Measurements from ENCODE around the gene GAB1.

Gene GAB1

DNA sequence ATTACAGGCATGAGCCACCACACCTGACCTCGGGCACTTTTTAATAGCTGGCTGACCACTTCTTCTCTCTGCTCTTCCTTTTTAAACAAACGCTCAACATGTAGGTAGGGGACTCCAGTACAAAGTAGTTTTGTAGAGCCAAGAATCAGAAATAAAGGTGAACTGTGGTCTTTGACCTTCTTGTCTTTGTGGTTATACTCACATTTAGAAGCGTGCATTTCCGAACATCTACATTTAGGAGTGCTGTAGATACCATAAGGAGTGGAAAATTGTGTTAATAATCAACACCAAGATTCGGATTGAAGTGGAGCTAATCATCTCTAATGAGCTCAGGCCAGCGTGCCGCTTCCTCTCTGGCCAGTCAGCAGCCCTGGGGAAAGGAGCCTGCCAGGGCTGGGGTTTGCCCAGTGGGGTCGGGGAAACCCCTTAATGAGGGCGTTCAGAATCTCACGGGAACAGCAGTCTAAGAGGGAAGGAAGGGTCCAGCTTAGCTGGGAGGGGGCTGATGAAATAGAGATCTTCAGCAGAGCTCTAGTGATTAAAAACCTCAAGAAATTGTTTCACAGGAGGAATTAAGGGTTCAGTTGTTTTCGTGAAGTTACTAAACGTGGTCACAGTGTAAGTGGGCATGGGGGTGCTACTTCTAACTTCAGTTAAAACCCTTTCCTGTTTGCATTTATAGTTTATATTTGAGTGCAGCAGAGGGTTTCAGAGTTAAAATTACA is 81.2 kb downstream of the GAB1 start:
- DNase-seq (ENCODE audit: low read depth), result no peak

DNA sequence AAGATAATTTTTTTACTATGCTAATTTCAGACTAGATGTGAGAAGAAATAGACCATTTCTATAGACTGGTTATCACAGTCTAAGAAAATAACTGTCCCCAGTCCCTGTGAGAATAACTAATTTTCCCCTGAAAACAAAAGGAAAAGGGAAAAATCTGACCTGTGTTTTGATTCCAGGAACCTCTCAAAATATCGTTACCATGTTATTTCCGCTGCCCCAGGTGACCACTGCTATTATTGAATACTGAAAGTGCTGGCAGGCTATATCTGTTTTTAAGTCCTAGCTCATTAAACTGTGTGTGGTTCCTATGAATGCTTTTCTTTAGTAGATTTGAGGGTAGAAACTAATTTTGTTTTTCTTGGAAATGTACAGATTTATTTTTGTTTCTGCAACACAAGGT is 83.6 kb downstream of the GAB1 start:
- DNase-seq (ENCODE audit: low read depth), result no peak

DNA sequence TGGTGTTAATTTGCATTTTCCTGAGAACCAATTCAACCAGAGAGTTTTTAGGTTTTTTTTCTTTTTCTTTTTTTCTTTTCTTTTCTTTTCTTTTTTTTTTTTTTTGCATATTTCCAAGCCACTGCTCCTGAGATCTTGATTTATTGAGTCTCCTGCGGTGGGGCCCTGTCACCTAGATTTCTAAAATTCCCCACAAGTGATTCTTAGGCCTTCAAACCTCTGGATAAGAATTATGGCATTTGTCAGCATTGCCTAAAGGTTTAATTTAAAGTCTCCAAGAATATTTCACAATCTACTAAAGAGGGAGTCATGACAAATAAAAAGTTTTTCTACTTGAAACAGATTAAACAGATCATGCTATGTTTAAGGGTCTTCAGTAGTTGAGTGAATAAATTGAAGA is 84.9 kb downstream of the GAB1 start:
- no peak for DNase-seq (ENCODE audit: low read depth)

DNA sequence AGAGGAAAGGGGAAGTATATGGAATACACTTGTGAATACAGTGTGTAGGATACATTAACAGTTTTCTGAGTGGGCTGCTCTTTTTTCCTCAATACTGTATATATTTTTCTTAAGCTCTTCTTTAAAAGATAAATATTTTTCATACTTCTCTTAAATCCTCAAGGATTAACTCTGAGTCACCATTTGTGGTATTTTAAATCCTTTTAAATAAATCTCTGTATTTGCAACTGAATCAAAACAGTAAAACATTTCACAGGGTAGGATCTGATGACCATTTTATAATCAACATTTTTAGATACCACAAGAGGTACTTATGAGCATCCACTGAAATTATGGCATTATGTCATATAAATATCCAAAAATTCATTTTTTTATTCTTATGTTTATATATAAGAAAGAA is 87.6 kb downstream of the GAB1 start:
- DNase-seq (ENCODE audit: low read depth), result no peak

DNA sequence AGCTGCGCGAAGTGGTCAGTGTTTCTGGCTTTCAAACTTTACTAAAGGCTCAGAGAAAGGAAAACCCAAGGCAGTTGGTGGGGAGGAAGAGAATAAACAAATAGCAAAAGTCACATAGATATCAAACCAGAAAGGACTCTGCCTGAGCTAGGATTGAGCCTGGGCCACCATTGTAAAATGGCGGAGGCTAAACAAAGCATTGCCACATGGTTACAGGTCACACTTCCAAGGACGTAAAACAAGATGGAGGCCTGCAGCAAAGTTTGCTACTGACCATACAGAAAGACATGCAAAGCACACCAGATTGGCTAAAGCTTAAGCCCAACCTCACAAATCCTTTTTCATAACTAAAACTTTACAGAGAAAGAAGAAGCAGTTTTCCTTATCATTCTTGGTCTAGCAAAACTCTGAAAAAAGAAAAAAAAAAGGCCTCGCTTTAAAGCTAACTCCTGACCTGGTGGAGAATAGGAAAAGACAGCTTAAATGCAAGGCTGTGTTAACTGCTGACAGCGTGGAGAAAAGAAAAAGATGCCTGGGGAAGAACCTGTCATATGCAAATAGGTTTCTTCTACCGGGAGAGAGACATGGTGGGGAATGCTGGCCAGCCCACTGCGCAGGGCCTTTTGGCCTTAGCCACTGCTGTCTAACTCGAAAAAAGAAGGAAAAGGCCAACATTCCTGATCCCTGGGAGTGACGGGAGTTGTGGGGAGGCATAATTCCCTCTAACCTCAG is 95.0 kb downstream of the GAB1 start:
- no peak for DNase-seq (ENCODE audit: low read depth)

DNA sequence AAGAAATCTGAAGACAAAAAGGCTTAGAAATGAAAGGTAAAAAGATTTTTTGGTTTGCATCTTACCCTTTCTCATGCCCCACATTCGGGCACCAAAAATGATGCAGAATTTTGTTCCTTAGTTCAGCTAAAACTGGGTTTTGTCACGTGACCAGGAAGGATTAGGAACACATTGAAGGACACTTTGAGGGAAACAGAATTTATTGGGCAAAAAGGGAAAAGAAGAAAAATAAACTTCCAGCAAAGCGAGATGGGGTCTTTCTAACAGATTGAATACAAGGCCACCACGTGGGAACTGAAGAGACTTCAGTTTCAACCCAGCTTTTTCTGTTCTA is 95.5 kb downstream of the GAB1 start:
- no peak for DNase-seq (ENCODE audit: low read depth)

DNA sequence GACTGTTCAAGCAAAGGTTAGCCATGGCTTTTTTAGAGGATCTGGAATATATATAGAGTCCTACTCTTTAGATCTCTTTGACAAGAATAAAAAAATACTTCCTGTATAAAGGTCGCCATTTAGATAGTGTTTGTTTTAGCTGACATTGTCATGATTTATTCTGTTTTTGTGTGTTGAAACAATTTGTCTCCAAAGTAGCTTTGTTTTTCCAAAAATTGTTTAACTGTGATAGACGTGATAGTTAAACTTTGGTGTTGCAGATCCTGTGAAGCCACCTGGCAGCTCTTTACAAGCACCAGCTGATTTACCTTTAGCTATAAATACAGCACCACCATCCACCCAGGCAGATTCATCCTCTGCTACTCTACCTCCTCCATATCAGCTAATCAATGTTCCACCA is 96.6 kb downstream of the GAB1 start:
- no peak for DNase-seq (ENCODE audit: low read depth)

DNA sequence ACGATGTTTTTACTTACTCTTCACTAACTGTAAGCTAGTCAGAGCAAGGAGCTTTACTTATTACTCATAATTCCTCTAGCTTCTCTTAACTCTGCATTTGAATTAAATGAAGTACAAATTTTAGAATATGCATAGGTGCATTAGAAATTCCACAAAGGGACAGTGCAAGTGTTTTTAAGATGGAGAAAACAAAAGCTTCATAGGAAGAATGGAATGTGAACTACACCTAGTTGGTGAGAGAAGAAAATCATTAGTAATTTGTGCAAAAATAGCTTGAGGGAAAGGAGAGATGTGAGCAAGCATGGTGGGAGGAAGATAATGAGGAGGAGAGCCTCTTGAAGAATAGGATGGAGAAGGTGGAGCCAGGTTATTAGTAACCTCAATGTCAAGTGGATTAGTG is 99.3 kb downstream of the GAB1 start:
- no peak for DNase-seq (ENCODE audit: low read depth)

DNA sequence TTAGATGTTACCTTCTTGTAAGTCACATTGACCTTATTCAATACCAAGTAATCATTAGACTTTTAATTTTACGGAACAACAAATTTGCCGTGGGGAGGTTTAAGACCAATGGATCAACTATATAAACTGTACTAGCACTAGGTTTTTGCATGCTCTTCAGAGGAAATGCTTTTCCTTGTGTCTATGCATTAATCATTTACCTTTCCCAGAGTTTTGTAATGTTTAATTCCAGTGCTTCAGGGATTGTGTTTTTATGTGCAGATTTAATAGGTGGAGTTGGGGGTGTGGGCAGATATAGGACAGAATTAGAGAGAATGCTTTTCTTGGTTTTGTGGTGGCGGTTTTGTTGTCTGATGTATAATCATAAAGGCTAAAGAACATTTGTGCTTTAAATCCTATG is 100.8 kb downstream of the GAB1 start:
- no peak for DNase-seq (ENCODE audit: low read depth)

DNA sequence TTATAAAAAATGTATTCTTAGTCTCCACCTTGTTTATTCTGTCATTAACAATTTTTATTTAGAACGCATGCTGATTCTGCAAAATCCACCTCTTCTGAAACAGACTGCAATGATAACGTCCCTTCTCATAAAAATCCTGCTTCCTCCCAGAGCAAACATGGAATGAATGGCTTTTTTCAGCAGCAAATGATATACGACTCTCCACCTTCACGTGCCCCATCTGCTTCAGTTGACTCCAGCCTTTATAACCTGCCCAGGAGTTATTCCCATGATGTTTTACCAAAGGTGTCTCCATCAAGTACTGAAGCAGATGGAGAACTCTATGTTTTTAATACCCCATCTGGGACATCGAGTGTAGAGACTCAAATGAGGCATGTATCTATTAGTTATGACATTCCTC is 101.3 kb downstream of the GAB1 start:
- DNase-seq (ENCODE audit: low read depth), result no peak

DNA sequence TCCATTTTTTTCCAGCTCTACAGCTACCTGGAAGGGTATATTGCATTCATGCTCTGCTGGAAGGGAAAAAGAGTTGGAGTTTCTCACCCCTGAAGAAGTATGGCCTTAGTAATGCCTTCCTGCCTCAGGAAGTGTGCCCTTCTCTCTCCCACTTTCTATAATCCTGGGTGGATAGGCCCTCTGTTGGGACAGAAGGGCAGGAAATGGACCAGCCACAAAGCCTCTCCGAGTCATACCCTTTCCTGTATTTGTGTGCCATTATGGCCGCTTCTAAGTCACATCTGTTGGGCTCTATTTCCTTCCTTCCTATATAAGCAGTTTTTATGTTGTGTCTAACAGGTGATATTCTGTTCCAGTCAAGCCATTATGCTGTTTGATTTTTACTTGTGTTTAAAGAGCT is 102.0 kb downstream of the GAB1 start:
- no peak for DNase-seq (ENCODE audit: low read depth)

DNA sequence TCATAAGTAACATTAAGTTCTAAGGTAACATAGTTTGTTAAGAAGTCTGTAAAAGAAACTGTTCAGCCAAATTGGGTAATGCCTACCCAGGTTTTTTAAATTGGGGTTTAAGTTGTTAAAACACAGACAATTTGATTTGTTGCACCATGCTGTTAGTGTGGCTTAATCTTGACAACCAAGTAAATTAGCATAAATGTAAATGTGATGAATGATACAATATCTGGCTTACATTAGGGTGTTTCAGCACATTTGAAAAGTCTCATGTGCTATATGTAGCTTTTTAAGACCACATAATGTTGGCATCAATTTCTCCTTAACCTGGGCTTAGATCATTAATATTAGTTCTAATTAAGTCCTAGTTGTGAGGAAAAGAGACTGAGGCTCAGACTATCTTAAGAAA is 104.4 kb downstream of the GAB1 start:
- no peak for DNase-seq (ENCODE audit: low read depth)

DNA sequence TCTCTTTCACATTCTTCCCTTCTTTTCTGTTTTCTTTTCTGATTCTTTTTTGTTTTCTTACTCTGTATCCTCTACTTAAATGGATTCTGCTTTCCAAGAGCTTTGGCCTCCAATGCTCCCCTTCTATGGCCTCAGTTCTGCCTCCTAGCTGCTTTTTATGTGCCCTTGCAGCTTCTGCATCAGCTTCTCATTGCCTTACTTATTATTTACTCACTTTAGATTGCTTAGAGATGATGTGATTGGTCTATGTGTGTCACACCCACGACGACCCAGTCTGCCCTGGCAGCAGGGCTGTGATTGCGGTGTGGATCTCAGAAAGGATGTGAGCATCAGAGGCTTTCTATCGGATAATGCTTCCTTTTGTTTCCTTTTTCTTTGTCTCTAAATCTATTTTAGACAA is 105.0 kb downstream of the GAB1 start:
- DNase-seq (ENCODE audit: low read depth), result no peak

DNA sequence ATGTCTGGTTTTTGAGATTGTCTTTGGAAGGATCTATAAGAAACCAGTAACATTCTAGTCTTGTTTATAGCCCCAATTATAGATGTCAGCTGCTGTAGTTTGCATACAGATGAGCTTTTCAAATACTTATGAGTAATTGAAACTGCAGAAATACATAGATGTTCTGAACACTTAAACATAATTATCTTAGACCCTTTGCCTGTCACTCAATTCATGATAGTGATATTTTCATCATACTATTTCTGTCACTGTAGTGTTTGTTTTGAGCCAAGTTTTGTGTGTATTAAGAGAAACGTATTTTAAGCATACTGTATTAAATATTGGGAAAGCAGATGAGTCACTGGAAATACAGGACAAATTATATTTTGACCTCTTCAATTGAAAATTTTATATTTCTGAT is 107.1 kb downstream of the GAB1 start:
- no peak for DNase-seq (ENCODE audit: low read depth)

DNA sequence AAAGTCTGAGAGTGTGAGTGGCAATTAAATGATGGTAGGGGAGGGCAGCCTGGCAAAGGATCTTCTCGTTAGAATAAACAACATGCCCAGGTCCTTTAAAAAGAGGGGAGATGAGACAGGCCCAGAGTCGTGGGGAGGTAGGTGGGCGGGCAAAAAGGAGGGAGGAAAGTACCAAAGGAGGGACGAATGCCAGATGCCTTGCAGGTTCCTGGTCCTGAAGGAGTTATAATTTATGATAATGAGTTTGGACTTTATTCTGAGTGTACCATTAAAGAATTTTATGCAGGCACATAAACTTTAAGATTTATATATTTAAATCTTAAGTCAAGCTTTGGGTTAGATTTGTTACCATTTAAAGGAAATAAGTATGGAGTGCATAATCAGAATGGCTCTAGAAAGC is 114.5 kb downstream of the GAB1 start:
- no peak for DNase-seq (ENCODE audit: low read depth)

DNA sequence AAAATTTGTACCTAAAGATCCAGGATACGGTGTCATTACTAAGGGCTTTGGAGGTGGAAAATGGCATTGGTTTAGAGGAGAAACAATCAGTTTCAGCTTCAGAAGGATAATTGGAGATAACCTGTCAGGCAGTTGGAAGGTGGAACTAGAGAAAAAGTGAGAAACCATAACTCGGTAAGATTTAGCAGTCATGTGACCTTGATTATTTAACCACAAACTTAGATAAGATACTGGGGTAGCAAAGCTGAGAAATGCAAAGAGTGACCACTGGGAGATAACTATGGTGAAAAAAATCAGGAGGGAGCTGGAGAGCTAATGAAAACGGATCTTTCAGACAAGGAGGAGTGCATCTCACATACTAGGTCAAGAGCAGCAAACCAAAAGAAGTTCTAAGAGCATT is 118.5 kb downstream of the GAB1 start:
- no peak for DNase-seq (ENCODE audit: low read depth)

DNA sequence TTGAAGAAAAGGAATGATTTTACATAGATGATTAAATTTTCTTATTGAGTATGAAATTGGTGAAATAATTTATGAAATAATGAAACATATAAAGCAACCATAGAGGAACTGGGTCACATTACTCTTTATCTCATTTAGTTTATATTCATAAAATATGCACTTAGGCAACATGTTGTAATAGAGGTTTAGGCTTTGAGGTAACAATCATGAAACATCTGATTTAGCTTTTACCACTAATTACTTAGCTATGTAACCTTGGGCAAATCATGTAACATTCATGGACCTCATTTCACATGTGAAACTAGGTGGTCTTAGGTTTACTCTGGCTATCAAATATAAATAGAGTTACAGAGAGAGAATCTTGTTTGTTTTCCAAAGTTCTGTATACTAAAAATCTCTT is 122.3 kb downstream of the GAB1 start:
- no peak for DNase-seq (ENCODE audit: low read depth)

DNA sequence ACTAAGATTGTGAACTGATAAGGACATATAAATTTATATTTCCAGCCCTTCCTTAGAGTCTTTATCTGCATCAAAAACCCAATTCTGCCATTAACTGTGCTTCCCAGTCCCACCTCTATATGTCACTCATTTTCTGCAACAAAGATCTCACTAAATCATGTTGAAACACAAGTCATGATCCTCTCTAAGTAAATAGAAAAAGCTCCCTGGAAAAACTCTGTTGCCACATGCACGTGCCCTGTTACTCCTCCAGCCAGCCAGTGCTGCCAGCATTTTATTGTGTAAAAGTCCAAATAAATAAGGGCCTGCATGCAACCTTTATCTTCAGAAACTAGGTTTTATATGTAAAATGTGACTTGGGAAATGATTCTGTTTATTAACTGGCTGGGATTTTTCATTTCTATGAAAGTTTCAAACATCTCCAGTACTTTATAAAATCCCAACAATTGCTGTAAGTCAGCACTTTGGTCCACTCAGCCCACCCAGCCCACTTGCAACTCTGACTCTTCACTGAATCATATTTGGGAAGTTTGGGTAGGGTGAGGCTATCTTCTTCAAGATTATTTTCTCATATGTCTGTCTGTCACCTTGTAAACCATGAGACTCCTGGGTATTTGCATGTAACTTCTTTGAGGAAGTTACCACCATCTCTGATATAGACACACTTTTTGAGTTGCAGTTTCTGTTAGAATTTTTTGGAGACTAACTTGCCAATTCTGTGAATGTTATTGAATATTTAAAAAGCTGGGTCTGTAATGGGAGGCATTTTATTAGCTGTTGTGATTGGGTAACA is 136.9 kb downstream of the GAB1 start:
- no peak for DNase-seq (ENCODE audit: low read depth)

DNA sequence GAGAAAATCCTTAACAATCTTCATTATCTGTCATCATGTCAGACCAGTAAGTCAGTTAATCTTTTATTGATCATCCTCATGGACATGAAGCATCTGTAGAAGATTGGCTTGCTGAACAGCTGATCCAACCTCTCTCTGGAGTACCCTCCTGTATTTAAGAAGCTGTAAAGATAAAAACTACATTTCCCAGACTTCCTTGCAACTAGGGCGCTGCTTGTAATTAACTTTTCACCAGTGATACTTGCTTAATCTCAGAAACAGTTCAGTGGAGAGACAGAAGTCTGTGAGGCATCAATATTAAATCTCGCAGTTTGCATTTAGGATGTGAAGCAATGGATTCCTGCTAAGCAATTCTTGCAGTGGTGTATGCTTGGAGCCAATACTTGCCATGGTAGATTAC is 140.8 kb downstream of the GAB1 start:
- DNase-seq (ENCODE audit: low read depth), result no peak

DNA sequence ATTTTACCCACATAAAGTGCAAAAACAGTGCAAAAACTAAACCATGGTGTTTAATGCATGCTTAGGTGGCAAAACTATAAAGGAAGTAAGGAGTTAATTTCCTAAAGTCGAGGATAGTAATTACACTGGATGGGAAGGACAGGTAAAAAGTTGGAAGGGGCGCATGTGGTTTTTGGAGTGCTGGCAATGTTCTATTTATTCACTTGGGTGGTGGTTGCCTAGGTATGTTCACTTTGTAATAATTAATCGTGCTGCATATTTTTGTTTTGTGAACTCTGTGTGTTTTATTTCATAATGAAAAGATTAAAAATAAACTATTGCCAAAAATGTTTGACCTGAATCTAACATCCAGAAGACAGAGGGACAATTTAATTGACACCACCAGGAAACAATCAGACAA is 144.7 kb downstream of the GAB1 start:
- DNase-seq (ENCODE audit: low read depth), result no peak

DNA sequence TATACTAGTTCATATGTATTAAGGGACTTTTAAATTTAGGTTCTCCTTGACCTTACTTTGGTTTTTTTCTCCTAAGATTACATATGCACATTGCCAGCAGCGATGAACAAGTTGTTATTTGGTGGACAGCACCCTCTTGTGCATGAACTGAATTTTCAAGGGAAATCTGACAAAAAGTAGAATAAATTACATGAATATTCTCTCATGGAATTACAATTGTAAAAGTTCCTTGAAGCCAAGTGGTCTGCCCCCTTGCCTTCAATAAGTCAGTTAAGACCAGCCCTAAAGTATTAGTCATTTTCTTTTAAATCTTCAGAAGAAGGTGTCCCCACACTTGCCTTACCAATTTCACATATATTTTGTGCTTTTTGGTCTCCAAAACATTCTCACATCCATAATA is 146.2 kb downstream of the GAB1 start:
- DNase-seq (ENCODE audit: low read depth), result no peak

DNA sequence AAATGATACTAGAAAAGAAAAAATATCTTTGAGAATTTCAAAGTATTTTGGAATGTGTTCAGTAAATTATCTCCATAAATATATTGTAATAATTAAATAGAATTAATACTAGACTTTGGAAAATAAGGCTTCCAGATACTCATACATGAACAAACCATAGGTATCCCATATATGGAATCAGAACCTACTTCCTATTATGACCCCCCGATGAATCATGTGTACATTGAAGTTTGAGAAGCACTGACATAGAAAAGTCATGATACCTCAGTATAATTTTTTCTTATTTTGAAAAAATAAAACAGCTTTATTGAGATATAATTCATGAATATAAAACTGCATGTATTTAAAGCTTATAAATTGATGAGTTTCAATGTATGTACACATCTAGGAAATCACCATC is 149.6 kb downstream of the GAB1 start:
- DNase-seq (ENCODE audit: low read depth), result no peak

DNA sequence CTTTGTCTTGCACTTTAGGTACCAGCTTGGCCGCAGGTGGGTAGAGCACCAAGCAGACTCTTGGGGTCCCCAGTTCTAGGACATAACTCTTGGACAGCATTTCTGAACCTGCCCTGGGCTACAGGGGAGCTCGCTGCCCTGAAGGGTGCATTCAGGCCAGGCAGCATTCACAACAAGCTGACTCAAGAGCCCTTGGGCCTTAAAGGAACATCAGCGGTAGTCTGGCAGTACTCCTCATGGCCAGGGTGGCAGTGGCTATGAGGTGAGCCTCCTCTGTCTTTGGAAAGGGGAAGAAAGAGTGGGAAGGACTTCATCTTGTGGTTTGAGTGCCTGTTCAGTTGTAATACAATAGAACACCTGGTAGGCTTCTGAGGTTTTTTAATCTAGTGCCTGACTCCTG is 152.0 kb downstream of the GAB1 start:
- no peak for DNase-seq (ENCODE audit: low read depth)

Measured in stimulated activated CD4-positive, alpha-beta T cell treated with anti-CD3 and anti-CD28 coated beads, Interleukin-2, amount 100 ng/mL, for 4 hours (primary cell).